Mucosa of stomach (tissue), 1 donor: ENCODE data around the gene LRBA.
"Not testable (repeated sequence)": the region's sequence is repeated elsewhere in the genome, so short reads cannot be mapped to it uniquely, and the experiment has no call there.

Experiments used
- H3K27me3 ChIP-seq: one replicate; pipeline ENCODE4 v1.7.0; 2013; ENCODE audit warnings: mild to moderate bottlenecking, low read length; ENCODE audit not compliant: control insufficient read depth, insufficient read depth
- H3K36me3 ChIP-seq: one replicate; pipeline ENCODE4 v1.7.0; 2013; ENCODE audit warnings: low read length; ENCODE audit not compliant: control insufficient read depth, insufficient read depth
- H3K4me1 ChIP-seq: one replicate; pipeline ENCODE4 v1.7.0; 2013; ENCODE audit warnings: mild to moderate bottlenecking, low read length; ENCODE audit not compliant: control insufficient read depth, insufficient read depth
- H3K4me3 ChIP-seq: one replicate; pipeline ENCODE4 v1.7.0; 2013; ENCODE audit warnings: low read length
- H3K9ac ChIP-seq: one replicate; pipeline ENCODE4 v1.7.0; 2013; ENCODE audit warnings: mild to moderate bottlenecking, low read length, moderate library complexity
- H3K9me3 ChIP-seq: one replicate; pipeline ENCODE4 v1.7.0; 2013; ENCODE audit warnings: mild to moderate bottlenecking, low read length, moderate library complexity; ENCODE audit not compliant: control insufficient read depth
- donor health status: Pancreatic carcinoma.

Gene LRBA

DNA sequence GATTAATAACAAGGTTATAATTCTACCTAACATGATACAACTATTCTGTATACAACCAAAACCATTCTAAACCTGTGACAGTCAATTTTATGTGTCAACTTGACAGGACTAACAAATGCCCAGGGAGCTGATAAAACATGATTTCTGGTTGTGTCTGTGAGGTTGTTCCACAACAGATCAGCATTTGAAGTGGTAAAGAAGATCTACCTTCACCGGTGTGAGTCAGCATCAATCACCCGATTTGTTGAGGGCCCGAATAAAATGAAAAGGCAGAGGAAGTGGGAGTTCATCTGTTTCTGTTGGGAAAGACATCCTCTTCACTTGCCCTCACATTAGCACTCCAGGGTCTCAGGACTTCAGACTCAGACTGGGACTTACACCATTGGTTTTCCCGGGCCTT lies 245.2 kb downstream of the LRBA start:
- Histone ChIP-seq H3K9ac (no peak overlapping the region), H3K4me3 (no peak overlapping the region), H3K27me3 (no peaks in the 10 kb centered on the region), H3K9me3 (no peaks in the 10 kb centered on the region), H3K4me1 (peaks cover 9% of the 10 kb centered on the region), H3K36me3 (no peaks in the 10 kb centered on the region)

DNA sequence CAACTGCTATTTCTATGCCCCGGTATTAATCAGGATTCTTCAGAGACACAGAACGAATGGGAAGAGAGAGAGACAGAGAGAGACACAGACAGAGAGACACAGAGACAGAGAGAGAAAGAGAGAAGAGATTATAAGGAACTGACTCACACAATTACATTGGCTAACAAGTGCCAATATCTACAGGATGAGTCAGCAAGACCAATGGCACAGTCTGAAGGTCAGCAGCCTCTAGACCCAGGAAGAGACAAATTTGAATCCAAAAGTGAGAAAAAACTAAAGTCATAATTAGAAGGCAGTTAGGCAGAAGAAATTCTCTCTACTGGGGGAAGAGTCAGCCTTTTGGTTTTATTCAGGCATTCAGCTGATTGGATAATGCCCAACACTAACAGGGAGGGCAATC lies 245.8 kb downstream of the LRBA start:
- Histone ChIP-seq H3K9me3 (no peaks in the 10 kb centered on the region), H3K4me3 (no peak overlapping the region), H3K27me3 (no peaks in the 10 kb centered on the region), H3K9ac (no peak overlapping the region), H3K36me3 (no peaks in the 10 kb centered on the region), H3K4me1 (peaks cover 9% of the 10 kb centered on the region)

DNA sequence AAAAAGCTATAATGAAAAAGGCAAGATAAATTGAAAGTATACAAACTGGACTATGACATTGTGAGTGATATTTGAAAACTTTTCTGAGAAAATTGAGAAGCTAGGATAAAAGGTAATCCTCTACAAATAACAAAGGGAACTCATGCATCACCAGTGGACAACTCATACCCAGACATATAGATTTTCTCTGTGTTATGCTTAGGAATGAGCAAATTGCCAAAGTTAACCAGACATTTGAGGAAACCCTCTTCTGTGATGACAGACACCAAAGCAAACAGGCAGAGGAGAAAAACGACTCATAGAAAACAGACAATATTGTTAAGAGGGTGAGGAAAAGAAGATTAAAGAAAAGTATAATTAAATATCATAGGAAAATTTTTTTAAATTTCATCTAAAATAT lies 246.6 kb downstream of the LRBA start:
- Histone ChIP-seq H3K4me1 (peaks cover 9% of the 10 kb centered on the region), H3K9ac (no peak overlapping the region), H3K4me3 (no peak overlapping the region), H3K27me3 (no peaks in the 10 kb centered on the region), H3K9me3 (no peaks in the 10 kb centered on the region), H3K36me3 (no peaks in the 10 kb centered on the region)

DNA sequence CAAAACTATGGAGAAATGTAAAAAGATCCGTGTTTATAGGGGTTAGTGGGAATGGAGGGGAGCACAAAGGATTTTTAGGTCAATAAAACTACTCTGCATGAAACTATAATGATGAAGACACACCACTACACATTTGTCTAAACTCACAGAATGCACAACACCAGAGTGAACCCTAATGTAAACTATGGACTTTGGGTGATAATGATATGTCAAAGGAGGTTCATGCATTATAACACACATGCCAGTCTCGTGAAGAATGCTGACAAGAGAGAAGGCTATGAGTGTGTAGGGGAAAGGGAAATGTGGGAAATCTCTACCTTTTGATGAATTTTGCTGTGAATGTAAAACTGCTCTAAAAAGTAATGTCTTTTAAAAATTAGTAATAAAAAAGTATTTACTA lies 249.9 kb downstream of the LRBA start:
- H3K9ac ChIP-seq = no peak overlapping the region
- peaks cover 9% of the 10 kb centered on the region for H3K4me1 ChIP-seq
- no peaks in the 10 kb centered on the region for H3K36me3 ChIP-seq

DNA sequence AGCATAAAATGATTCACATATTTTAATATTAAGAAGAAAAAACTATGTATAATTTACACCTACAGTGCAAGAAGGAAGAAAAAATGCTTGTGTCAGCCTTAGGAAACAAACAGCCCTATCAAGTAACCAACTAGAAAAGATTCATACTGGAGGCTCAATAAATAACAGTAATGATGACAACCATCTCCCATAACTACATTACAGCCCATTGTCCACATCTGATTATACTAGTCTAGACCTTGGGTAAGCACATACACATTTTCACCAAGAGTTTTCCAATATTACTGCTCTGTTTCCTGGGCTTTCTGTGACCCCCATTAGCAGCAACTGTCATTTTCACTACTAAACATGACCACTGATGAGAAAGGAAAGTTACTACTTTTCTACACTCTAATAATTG lies 263.4 kb downstream of the LRBA start:
- Histone ChIP-seq H3K4me1 (no peaks in the 10 kb centered on the region), H3K9ac (no peak overlapping the region), H3K27me3 (no peaks in the 10 kb centered on the region), H3K36me3 (no peaks in the 10 kb centered on the region), H3K9me3 (no peaks in the 10 kb centered on the region), H3K4me3 (no peak overlapping the region)

More for the DNA sequence above, 249.9 kb downstream of the LRBA start:
- no peaks in the 10 kb centered on the region for H3K9me3 ChIP-seq
- H3K27me3 ChIP-seq = no peaks in the 10 kb centered on the region
- no peak overlapping the region for H3K4me3 ChIP-seq

DNA sequence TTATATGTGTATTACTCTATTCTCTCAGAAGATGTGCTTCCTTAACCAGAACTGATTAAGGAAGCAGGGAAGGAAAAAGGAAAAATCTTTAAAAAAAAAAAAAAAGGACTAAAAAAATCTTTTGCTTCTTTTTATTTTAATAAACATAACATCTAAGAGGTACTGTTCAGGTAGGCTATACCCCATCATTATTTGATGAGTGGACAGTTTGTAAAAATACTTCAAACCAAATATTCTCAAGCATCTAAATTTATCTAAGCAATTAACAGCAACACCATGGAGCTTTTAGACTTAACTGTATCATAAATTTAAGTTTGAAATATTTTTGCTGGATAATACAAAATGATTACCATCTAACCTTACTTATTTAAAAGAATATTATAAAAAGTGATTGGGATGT lies 264.3 kb downstream of the LRBA start:
- H3K4me1 ChIP-seq = no peaks in the 10 kb centered on the region
- no peak overlapping the region for H3K4me3 ChIP-seq
- H3K9ac ChIP-seq = no peak overlapping the region
- no peaks in the 10 kb centered on the region for H3K27me3 ChIP-seq
- H3K36me3 ChIP-seq = no peaks in the 10 kb centered on the region
- H3K9me3 ChIP-seq = no peaks in the 10 kb centered on the region

DNA sequence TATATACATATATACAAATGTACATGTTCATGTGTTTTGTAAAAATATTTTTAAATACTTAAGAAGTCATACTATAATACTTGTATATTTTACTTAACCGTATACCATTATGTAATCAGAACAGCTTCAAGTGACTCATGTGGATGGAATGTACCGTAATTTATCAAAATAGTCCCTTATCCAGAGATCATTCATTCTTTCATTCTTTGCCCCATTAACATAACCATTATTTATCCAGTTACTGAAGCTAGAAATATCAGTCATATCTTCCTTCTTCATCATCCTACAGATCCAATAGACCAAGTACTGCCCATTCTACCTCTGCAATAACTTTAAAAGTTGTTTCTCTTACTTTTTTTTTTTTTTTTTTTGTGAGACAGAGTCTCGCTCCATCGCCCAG lies 268.9 kb downstream of the LRBA start:
- H3K9me3 ChIP-seq = no peaks in the 10 kb centered on the region
- no peak overlapping the region for H3K9ac ChIP-seq
- no peak overlapping the region for H3K4me3 ChIP-seq
- no peaks in the 10 kb centered on the region for H3K27me3 ChIP-seq
- no peaks in the 10 kb centered on the region for H3K4me1 ChIP-seq
- no peaks in the 10 kb centered on the region for H3K36me3 ChIP-seq

DNA sequence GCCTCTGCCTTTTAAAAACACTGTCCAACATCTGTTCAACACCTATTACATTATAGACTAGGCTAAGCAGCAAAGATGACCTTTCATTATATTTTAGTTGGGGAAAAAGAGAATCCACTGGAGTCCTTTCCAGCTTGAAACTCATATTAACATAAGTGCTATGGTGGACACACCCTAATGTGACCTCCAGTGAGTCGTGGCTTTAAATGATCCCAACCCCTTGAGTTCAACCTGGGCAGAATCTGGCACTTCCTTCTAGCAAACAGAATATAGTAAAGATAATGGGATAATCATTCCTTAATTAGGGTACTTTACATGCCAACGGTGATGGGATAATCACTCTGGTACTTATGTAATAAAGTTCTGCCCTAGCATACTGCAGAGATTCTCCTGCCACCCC lies 270.5 kb downstream of the LRBA start:
- H3K9me3 ChIP-seq = no peaks in the 10 kb centered on the region
- no peak overlapping the region for H3K4me3 ChIP-seq
- no peak overlapping the region for H3K9ac ChIP-seq
- H3K36me3 ChIP-seq = no peaks in the 10 kb centered on the region
- no peaks in the 10 kb centered on the region for H3K27me3 ChIP-seq
- H3K4me1 ChIP-seq = no peaks in the 10 kb centered on the region

DNA sequence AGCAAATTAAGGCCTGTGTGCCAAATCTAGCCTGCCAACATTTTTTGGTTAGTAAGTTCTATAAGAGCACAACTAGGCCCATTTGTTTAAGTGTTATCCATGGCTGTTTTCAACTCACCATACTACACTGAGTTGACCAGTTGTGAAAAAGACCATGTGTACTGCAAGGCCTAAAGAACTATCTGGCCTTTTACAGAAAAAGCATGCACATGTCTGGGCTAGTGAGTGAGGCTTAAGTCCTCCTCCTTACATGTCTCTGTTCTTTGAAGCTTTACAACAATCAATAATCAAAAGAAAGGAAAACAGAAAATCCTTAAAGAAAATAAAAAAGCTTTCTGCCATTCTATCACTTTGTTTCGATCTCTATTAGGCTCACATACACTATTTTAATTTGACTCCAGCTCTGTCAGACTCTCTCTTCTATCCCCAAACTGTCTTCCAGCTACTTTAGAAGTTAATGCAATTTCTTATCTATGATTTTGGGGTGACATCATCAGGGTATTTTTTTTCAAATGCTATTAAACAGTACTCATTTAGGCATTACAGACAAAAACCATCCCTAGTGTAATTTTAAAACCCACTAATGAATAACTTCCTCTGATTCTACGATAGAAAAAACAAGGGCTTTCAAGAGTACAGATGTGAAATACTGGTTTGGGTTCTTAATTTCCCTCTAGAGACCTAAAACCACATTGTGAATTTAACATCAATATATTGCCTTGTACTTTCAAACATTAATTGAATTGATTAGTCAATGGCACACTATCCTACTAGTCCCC lies 271.3 kb downstream of the LRBA start:
- Histone ChIP-seq H3K27me3 (no peaks in the 10 kb centered on the region), H3K9me3 (no peaks in the 10 kb centered on the region), H3K36me3 (no peaks in the 10 kb centered on the region), H3K9ac (no peak overlapping the region), H3K4me1 (no peaks in the 10 kb centered on the region), H3K4me3 (no peak overlapping the region)

DNA sequence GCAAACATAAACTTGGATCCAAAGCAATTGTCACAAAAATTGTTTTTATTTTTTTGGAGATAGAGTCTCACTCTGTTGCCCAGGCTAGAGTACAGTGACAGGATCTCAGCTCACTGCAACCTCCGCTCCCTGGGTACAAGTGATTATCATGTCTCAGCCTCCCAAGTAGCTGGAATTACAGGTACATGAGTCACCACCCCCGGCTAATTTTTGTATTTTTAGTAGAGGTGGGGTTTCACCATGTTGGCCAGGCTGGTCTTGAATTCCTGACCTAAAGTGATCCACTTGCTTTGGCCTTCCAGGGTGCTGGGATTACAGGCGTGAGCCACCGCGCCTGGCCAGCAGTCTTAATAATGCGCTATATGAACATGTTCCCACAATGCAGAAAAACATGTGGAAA lies 272.2 kb downstream of the LRBA start:
- H3K4me1 ChIP-seq, H3K9me3 ChIP-seq, H3K36me3 ChIP-seq, H3K9ac ChIP-seq, H3K4me3 ChIP-seq, H3K27me3 ChIP-seq: not testable (repeated sequence)

DNA sequence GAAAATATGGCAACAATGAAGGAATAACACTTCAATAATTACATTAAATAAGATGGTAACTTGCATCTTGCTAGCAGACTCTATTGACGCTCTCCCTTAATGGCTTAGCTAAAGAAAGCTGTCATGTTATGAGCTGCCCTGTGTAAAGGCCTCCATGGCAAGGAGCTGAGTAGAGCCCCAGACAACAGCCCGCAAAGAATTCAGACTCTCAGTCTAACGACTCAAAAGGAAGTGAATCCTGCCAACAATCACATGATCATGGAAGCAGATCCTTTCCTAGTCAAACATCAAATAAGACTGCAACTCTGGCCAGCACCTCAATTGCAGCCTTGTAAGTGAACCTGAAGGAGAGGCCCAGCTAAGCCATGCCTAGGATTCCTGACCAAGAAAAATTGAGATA lies 275.5 kb downstream of the LRBA start:
- Histone ChIP-seq H3K9me3 (no peaks in the 10 kb centered on the region), H3K4me1 (no peaks in the 10 kb centered on the region), H3K36me3 (no peaks in the 10 kb centered on the region), H3K4me3 (no peak overlapping the region), H3K27me3 (no peaks in the 10 kb centered on the region), H3K9ac (no peak overlapping the region)

DNA sequence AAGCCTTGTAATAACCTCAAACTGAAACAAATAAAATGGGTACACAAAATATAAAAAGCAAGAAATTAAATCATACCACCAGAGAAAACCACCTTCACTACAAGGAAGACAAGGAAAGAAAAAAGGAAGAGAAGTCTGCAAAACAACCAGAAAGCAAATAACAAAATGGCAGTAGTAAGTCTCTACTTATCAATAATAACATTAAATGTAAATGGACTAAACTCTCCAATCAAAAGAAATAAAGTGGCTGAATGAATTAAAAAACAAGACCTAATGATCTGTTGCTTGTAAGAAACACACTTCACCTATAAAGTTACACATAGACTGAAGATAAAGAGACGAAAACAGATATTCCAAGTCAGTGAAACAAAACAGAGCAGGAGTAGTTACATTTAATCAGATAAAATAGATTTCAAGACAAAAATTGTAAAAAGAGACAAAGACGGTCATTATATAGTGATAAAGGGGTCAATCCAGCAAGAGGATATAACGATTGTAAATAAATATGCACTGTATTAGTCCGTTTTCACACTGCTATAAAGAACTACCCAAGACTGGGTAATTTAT lies 289.0 kb downstream of the LRBA start:
- Histone ChIP-seq H3K9ac (no peak overlapping the region), H3K4me3 (no peak overlapping the region), H3K36me3 (no peaks in the 10 kb centered on the region), H3K9me3 (no peaks in the 10 kb centered on the region), H3K4me1 (peaks cover 16% of the 10 kb centered on the region), H3K27me3 (no peaks in the 10 kb centered on the region)
